Subcutaneous adipose tissue (tissue), 4 donors: ENCODE data around the gene UBA3. TPM values are rescaled to one million over a fixed set of nuclear protein-coding genes. Genes with fewer than 3 reads are reported as not detected.

Experiments used
- total RNA-seq, 4 donors: library from RNA; depleted of rRNA; stranded (reverse); fragments of >200 nt; gene quantifications; one replicate each; pipeline ENCODE4 v1.1.0, GENCODE V29; 2016
- TF ChIP-seq, protein P1 (sequence below): fragments of 450-650 bp; IDR thresholded peaks from one replicate; pipeline ENCODE4 v1.5.1; 2016; ENCODE audit warnings: low read depth, mild to moderate bottlenecking, control low read depth, antibody characterized with exemption, moderate library complexity

UBA3 gene
- total RNA-seq, 4 donors from 2014 or later = 51.8 to 97.5 (median 53.1) TPM

DNA sequence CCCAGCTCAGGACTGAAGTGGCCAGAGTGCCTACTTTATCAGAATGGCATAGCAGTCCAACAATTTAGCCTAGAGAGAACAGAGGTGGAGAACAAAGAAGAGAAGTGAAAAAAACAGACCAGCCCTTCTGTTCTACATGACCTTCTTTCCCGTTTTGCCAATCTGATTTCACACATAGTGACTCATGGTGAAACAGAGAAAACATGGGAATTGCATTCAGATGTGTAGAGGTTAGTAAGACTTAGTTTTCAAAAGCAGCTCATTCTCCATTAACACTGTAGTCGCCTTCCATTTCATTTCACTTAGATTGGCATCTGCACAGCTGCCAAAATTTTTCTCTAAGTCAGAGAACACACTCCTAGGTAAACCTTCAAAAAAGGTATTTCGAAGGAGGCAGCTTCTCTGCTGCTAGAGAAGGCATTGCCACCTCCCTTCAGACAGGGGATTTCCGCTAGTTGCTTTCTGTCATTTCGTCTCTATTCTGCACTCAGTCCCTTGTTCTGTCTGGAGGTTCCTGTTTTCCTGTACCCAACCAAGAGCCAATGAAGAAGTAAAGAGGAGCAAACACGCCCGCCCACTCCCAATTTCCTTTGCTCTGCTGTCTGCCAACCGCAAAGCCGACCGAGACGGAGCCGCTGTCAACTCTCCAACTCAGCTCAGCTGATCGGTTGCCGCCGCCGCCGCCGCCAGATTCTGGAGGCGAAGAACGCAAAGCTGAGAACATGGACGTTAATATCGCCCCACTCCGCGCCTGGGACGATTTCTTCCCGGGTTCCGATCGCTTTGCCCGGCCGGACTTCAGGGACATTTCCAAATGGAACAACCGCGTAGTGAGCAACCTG lies 4.4 kb upstream of the UBA3 start, which contains the start of gene ARL6IP5:
Gene ARL6IP5 (plus strand): TSS at position 612 of the 842 bp plus-strand sequence. CDS start 111 bp downstream, at position 723.
- TF ChIP-seq, protein P1, sequence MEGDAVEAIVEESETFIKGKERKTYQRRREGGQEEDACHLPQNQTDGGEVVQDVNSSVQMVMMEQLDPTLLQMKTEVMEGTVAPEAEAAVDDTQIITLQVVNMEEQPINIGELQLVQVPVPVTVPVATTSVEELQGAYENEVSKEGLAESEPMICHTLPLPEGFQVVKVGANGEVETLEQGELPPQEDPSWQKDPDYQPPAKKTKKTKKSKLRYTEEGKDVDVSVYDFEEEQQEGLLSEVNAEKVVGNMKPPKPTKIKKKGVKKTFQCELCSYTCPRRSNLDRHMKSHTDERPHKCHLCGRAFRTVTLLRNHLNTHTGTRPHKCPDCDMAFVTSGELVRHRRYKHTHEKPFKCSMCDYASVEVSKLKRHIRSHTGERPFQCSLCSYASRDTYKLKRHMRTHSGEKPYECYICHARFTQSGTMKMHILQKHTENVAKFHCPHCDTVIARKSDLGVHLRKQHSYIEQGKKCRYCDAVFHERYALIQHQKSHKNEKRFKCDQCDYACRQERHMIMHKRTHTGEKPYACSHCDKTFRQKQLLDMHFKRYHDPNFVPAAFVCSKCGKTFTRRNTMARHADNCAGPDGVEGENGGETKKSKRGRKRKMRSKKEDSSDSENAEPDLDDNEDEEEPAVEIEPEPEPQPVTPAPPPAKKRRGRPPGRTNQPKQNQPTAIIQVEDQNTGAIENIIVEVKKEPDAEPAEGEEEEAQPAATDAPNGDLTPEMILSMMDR = no peak

DNA sequence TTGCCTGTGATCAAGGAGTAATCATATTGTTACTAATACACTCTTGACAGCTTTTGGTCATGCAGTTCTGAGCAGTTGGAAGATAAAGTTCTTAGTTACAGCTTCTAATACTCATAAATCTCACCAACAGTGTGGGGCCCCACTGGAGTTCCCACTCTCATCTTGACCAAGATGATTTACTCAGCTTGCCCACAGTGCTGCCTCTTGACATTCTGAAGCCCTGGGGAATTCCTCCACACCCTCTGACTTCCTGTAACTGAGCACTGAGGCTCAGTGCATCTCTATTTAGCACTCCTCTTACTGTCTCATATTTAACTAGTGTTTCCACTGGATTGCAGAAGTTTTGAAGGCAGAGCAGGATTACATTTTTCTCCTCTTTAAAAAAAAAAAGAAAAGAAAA lies 2.6 kb upstream of the UBA3 start:
- TF ChIP-seq, protein P1 = no peak

DNA sequence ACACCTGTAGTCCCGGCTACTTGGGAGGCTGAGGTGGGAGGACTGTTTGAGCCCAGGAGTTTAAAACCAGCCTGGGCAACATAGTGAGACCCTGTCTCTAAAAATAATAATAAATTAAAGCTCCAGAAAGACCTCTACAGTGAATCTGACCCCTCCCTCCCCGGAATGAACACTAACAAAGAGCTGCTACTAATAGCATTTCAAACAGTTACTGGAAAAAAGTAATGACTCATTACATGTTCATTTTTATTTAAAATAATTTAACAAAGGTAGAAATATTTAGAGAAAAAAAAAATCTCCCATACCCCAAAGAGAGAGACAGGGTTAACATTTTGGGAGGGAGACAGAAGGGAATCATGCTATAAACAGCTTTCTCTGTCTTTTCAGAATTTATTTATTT lies 2.2 kb upstream of the UBA3 start:
- TF ChIP-seq, protein P1 = no peak

DNA sequence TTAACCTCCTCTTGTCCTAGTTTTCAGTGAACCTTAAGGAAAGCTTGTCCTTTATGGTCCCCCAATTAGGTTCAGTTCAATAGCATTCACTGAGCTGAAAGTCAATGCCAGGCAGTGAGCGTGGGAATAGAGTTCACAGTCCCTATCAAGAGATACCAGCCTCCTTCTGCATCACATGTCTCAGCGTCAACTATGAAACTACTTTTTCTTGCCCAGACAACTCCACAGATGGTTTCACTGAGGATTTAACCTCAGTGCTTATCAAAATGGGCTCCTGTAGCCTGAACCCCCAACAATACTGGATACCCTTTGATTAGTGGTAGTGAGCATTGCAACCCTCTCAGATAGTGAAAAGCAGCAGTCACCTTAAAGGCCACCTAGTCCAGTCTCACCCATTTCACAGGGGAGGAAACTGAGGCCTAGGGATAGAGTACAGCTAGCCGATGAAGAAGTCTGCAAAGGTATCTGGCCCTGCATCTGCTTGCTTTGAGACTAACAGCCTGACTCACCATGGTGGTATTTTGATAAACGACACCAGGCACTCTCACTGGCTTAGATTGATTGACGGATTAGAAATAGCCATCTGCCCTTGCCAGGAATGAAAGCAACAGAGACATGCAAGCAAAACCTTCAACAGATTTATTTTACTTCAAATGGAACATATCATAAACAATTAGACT lies 1.6 kb upstream of the UBA3 start:
- TF ChIP-seq, protein P1 = no peak

DNA sequence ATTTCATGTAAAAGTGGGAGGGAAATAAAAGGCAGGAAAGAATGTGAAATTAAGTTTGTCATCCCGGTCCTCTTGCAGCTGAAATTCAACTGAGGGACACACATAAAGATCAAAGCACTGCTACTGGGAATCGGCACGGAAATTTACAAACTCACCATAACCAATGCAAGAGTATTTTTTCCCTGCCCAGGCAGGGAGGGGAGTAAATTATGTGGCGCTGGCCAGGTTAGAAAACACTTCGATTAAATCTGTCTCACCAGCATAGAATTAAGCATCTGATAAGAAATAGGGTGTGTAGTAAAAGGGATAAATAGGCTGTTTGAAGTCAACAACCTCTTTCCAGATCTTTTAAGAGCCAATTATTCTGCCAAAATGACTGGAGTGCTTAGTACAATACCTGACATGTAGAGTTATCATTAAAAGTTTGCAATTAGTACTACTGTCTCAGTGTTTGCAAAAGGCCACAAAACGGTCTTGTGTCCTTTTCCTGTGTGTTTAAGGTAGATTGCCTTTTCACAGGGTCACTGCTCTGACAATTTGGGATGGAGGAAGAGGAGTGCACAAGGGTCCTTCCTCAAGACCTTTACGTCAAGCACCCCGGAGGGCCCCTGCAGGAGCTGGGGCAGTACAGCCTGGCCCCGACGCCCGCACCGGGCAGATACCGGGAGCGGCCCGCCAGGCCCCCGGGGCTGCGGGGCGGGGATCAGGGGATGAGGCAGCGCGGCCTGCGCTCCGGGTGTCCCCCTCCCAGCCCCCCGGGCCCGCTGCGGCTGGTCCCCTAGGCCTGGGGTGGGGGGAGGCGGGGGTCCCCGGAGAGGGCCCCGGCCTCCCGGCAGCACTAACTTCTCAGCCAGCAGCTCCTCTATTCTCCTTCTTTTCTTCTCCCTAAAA lies 651 bp downstream of the UBA3 start:
- TF ChIP-seq, protein P1 = no peak

DNA sequence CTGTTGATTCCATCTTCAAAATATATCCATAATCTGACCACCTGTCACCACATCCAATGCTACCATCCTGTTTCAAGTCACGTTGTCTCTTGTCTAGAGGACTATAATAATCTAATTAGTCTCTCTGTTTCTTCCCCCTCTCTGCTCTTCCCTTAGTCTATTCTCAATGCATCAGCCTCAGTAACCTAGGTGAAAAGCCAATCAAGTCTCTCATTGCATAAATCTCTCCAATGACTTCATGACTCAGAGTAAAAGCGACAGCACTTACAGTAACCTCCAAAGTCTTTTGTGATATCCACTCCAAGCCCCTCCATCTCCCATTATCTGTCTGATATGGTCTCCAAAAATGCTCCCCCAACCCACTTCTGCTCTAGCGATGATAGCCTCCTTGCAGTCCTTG lies 7.2 kb downstream of the UBA3 start:
- TF ChIP-seq, protein P1 = no peak
